ENCODE data around the gene TSPEAR. TPM values are rescaled to one million over a fixed set of nuclear protein-coding genes. Genes with fewer than 3 reads are reported as not detected.

TSPEAR gene
- total RNA-seq, 4 donors from 2014 or later, result not detected

GRCh38 chr21:44590311-44590721 lies 121.1 kb downstream of the TSPEAR start:
- no peak overlapping the region for H3K4me3 ChIP-seq
- DNase-seq, result no peak
- H3K36me3 ChIP-seq, result no peaks in the 10 kb centered on the region
- WGBS, 2 donors (ENCODE audit: low coverage in 1 of 2), result 66% methylated on average over 9 of the region's 10 CpGs; no CpG with 5 or more reads in 1 of the 2 donors
- no peaks in the 10 kb centered on the region for H3K9me3 ChIP-seq
- TF ChIP-seq CTCF (IDR thresholded peaks at IDR 0.05), result no peak
- no peak for TF ChIP-seq POLR2A (IDR thresholded peaks at IDR 0.05)
- TF ChIP-seq EP300 (IDR thresholded peaks at IDR 0.05; ENCODE audit: low read depth), result no peak
- no peak for TF ChIP-seq POLR2AphosphoS5 (IDR thresholded peaks at IDR 0.05)
- no peak overlapping the region for H3K27ac ChIP-seq
- peaks cover 56% of the 10 kb centered on the region for H3K27me3 ChIP-seq
- in situ Hi-C loops (cut with MboI; ENCODE audit: low pct_ligation_motif_present in 1 of 4, low pct_unique_long_range_greater_than_20kb in 1 of 4, low sequenced_read_pairs in 3 of 4), result loop anchor here in 2 of 4 donors (25.0 kb wide), 1 partner anchor 97 kb away; the partner anchor contains the start of genes KRTAP10-12 (in 2 of the 2) and KRTAP12-1 (in 2 of the 2)
- H3K4me1 ChIP-seq, result no peaks in the 10 kb centered on the region
- intact Hi-C loops (cut with DNase I; ENCODE audit: low total_unique reads), result no loop called here

- TF ChIP-seq POLR2A (IDR thresholded peaks at IDR 0.05), result no peak
- TF ChIP-seq CTCF (IDR thresholded peaks at IDR 0.05), result no peak
- no peak for TF ChIP-seq POLR2AphosphoS5 (IDR thresholded peaks at IDR 0.05)
- no peak for TF ChIP-seq EP300 (IDR thresholded peaks at IDR 0.05; ENCODE audit: low read depth)
- no peaks in the 10 kb centered on the region for H3K36me3 ChIP-seq
- in situ Hi-C loops (cut with MboI; ENCODE audit: low pct_ligation_motif_present in 1 of 4, low pct_unique_long_range_greater_than_20kb in 1 of 4, low sequenced_read_pairs in 3 of 4), result loop anchor here in 2 of 4 donors (25.0 kb wide), 1 partner anchor 98 kb away; the partner anchor contains the start of genes KRTAP10-12 (in 2 of the 2) and KRTAP12-1 (in 2 of the 2)
- 77 to 100% methylated on average over 1 to 24 of the region's 24 CpGs for WGBS, 2 donors (ENCODE audit: low coverage in 1 of 2)
- intact Hi-C loops (cut with DNase I; ENCODE audit: low total_unique reads), result no loop called here
- DNase-seq, result no peak
- peaks cover 55% of the 10 kb centered on the region for H3K27me3 ChIP-seq
- H3K4me3 ChIP-seq, result no peak overlapping the region
- H3K27ac ChIP-seq, result no peak overlapping the region
- H3K9me3 ChIP-seq, result no peaks in the 10 kb centered on the region
- no peaks in the 10 kb centered on the region for H3K4me1 ChIP-seq
These were observed 121.6 kb downstream of the TSPEAR start for GRCh38 chr21:44589586-44590305.

GRCh38 chr21:44589094-44589493 lies 122.3 kb downstream of the TSPEAR start:
- Histone ChIP-seq H3K27me3 (peaks cover 54% of the 10 kb centered on the region), H3K36me3 (no peaks in the 10 kb centered on the region), H3K9me3 (no peaks in the 10 kb centered on the region), H3K4me1 (no peaks in the 10 kb centered on the region), H3K4me3 (no peak overlapping the region), H3K27ac (no peak overlapping the region)
- intact Hi-C loops (cut with DNase I; ENCODE audit: low total_unique reads) (no loop called here), in situ Hi-C loops (cut with MboI; ENCODE audit: low pct_ligation_motif_present in 1 of 4, low pct_unique_long_range_greater_than_20kb in 1 of 4, low sequenced_read_pairs in 3 of 4) (loop anchor here in 2 of 4 donors (25.0 kb wide), 1 partner anchor 98 kb away; the partner anchor contains the start of genes KRTAP10-12 (in 2 of the 2) and KRTAP12-1 (in 2 of the 2))
- no peak for DNase-seq
- 86 to 100% methylated on average over 1 to 2 of the region's 2 CpGs for WGBS, 2 donors (ENCODE audit: low coverage in 1 of 2)
- TF ChIP-seq CTCF (IDR thresholded peaks at IDR 0.05), result no peak
- TF ChIP-seq POLR2A (IDR thresholded peaks at IDR 0.05), result no peak
- no peak for TF ChIP-seq POLR2AphosphoS5 (IDR thresholded peaks at IDR 0.05)
- no peak for TF ChIP-seq EP300 (IDR thresholded peaks at IDR 0.05; ENCODE audit: low read depth)

- Histone ChIP-seq H3K27me3 (peaks cover 31% of the 10 kb centered on the region), H3K36me3 (no peaks in the 10 kb centered on the region), H3K4me3 (no peak overlapping the region), H3K27ac (no peak overlapping the region), H3K4me1 (no peaks in the 10 kb centered on the region), H3K9me3 (peaks cover 7 to 9% of the 10 kb centered on the region in 2 donors)
- TF ChIP-seq CTCF (IDR thresholded peaks at IDR 0.05), result no peak
- TF ChIP-seq EP300 (IDR thresholded peaks at IDR 0.05; ENCODE audit: low read depth), result no peak
- TF ChIP-seq POLR2A (IDR thresholded peaks at IDR 0.05), result no peak
- no peak for TF ChIP-seq POLR2AphosphoS5 (IDR thresholded peaks at IDR 0.05)
- DNase-seq, result no peak
- intact Hi-C loops (cut with DNase I; ENCODE audit: low total_unique reads), result no loop called here
- WGBS, 2 donors (ENCODE audit: low coverage in 1 of 2), result 82% methylated on average over 3 of the region's 3 CpGs; no CpG with 5 or more reads in 1 of the 2 donors
- in situ Hi-C loops (cut with MboI; ENCODE audit: low pct_ligation_motif_present in 1 of 4, low pct_unique_long_range_greater_than_20kb in 1 of 4, low sequenced_read_pairs in 3 of 4), result loop anchor here in 2 of 4 donors (25.0 kb wide), 1 partner anchor 101 kb away; the partner anchor contains the start of genes KRTAP10-12 (in 2 of the 2) and KRTAP12-1 (in 2 of the 2)
These were observed 125.5 kb downstream of the TSPEAR start for GRCh38 chr21:44585892-44586291.
